SHP77 (cell line): ENCODE measurements around the gene UXT.
"Not testable (repeated sequence)": the region's sequence is repeated elsewhere in the genome, so short reads cannot be mapped to it uniquely, and the experiment has no call there.

ENCODE experiments used
- DNase-seq, 2 experiments: peaks; one replicate each; lab custom pipeline; 2025; lab: John Stamatoyannopoulos, UW

UXT gene

DNA sequence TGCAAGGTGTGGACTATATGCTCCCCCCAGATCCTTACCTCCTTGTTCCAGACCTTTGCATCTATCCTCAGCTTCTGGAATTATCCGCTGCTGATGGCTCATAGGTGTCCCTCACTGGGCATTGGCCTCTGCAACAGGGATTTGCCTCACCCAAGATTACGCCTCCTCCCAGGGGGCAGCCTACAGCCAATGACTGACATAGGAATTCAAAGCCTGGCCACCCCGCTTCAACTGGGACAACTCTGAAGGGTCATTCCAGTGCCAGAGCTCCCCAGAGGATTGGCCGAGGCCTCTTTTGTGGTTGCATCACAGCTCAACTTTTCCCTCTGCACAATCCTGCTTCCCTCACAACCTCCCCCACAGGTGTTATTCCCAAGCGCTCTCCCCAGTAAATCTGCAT, 44.4 kb downstream of the UXT start:
- no peak for DNase-seq

DNA sequence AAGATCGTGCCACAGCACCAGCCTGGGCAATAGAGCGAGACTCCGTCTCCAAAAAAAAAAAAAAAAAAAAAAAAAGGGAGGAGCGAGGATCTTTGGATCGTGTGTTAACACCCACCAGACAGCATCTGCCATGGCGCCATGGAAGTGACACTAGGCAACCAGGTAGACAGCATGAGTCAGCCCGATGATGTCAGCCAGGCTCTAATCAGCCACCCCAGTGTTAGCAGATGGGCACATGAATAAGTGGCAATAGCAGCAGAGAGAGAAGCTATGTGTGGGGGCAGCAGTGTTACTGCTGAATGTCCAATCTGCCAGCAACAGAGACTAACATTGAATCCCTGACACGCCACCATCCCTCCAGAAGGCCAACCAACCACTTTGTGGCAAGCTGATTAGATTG, 45.9 kb downstream of the UXT start:
- no peak for DNase-seq

DNA sequence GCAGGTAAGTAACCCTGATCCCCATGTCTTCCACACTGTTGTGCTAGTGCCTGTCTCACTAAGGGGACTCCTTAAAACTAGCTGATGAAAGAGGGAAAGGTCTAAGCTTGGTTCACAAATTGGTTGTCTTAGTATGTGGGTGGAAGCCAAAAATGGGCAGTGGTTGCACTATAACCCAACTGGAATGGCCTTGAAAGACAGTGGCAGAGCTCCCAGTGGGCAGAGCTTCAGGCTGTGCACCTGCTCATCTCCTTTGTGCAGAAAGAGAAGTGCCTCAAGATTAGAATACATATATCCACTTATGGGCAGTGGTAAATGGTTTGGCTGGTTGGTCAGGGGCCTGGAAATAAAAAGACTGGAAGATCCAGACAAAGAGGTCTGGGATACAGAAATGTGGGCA, 46.6 kb downstream of the UXT start:
- DNase-seq: no peak

- no peak for DNase-seq
Observed at GRCh38 chrX:47611926-47612325, 47.1 kb downstream of the UXT start.

DNA sequence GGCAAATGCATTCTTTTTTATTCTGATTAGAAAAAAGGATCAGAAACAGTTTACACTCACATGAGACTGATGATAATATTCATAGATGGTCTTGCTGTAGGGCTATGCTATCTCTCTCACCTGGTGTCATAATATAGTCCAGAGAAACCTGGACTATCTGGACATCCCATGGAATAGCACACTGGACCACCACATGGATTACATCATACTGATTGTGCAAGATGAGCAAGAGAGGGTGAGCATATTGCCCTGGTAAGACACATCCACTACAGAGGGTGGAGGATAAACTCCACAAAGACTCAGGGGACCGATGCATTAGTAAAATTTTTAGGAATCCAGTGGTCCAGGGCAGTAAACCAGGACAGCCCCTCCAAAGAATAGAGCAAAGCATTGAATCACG, 47.5 kb downstream of the UXT start:
- DNase-seq: no peak

GRCh38 chrX:47610511-47610910, 48.5 kb downstream of the UXT start:
- DNase-seq: no peak

- DNase-seq: no peak
Observed at GRCh38 chrX:47608130-47608810, 50.7 kb downstream of the UXT start.

DNA sequence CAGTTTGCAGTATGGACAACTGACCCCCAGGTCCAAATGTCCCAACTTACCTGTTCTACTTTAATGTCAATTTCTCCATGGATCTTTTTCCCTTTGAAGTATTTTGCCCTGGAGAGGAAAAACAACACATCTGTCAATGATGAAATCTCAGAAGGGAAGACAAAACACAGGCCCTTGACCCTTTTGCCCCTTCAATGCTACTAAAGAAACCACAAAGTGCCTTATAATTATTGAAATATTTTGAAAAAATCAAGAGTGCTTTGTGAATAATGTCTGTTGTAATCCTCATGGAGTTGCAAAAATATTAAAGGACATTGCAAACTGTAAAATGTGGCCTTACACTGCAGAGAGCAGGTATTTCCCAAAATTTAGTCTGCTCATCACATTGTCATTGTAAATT, 51.9 kb downstream of the UXT start:
- DNase-seq: no peak

DNA sequence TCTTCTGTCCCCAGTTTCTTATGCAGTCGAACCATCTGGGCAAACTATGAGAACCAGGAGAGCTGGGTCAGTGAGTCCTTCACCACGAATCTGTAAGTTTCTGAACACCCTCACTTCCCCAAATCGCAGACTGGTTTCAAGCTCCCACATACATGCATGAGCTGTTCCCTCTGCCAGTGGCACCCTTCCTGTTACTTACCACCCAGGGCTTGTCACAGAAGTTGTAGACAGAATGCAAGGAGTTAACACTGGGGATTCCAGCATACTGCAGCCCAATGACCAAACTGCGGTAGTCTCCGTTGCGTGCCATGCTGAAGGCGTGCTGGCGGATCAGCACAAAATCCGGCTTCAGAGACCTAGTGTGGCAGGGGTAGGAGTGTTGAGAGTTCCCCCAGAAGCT, 54.0 kb downstream of the UXT start:
- DNase-seq: no peak

GRCh38 chrX:47603125-47603524, 55.9 kb downstream of the UXT start:
- DNase-seq: not testable (repeated sequence)
